ENCODE measurements around the gene PDCD2L.

DNA sequence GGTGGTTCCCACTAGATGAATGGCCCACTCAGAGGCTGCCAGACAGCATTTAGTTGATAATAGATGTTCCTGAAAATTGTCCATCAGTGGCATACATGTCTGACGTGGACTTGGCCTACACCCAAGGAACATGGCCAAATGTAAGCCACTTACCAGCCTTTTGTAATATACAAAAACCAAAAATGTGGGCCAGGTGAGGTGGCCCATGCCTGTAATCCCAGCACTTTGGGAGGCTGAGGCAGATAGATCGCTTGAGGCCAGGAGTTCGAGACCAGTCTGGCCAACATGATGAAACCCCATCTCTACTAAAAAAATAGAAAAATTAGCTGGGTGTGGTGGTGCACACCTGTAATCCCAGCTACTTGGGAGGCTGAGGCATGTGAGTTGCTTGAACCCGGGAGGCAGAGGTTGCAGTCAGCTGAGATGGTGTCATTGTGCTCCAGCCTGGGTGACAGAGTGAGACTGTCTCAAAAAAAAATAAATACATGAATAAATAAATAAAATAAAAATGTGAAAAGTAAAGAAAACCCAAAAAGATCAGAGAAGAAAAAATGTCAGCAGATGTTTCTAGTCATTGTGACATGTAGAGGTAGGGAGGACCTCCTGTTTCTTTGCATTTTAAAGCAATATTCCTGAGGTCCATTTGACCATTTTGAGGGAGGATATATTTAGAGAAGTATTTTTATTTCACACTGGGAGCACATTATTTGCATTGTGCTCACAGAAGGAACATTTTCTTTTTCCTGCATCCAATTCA lies 70.2 kb downstream of the PDCD2L start:
- TF ChIP-seq POLR2AphosphoS5 (IDR thresholded peaks at IDR 0.05; ENCODE audit: borderline replicate concordance, low read depth, low read length), result no peak
- no peak for TF ChIP-seq EZH2 (IDR thresholded peaks at IDR 0.05)
